ENCODE results near the gene USP31.

GRCh38 chr16:23060458-23061320 lies 88.6 kb downstream of the USP31 start:
- TF ChIP-seq, protein P1, sequence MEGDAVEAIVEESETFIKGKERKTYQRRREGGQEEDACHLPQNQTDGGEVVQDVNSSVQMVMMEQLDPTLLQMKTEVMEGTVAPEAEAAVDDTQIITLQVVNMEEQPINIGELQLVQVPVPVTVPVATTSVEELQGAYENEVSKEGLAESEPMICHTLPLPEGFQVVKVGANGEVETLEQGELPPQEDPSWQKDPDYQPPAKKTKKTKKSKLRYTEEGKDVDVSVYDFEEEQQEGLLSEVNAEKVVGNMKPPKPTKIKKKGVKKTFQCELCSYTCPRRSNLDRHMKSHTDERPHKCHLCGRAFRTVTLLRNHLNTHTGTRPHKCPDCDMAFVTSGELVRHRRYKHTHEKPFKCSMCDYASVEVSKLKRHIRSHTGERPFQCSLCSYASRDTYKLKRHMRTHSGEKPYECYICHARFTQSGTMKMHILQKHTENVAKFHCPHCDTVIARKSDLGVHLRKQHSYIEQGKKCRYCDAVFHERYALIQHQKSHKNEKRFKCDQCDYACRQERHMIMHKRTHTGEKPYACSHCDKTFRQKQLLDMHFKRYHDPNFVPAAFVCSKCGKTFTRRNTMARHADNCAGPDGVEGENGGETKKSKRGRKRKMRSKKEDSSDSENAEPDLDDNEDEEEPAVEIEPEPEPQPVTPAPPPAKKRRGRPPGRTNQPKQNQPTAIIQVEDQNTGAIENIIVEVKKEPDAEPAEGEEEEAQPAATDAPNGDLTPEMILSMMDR (IDR thresholded peaks at IDR 0.05), result peak; percentile 65 to 84 (median 79)
- no peak for TF ChIP-seq POLR2A (IDR thresholded peaks at IDR 0.05)
